Spleen (tissue), 7 donors: ENCODE results near the gene PYHIN1.

Source experiments
- CTCF ChIP-seq, 11 experiments: fragments of 200-600 bp in 7 of 11; fragments of 450-650 bp in 4 of 11; sonication (generic) in 4 of 11; IDR thresholded peaks in 8 of 11; conservative IDR thresholded peaks in 3 of 11; 1 replicate in 7 of 11; 2 replicates in 4 of 11; pipeline versions ENCODE4 v1.4.0 to v1.8.0; 2016 to 2021; ENCODE audit warnings: antibody characterized with exemption in 11 of 11, inconsistent platforms in 4 of 11, mild to moderate bottlenecking in 1 of 11
- POLR2A ChIP-seq, 3 donors: fragments of 450-650 bp; IDR thresholded peaks; one replicate each; pipeline ENCODE4 v1.5.1; 2017; ENCODE audit warnings: antibody characterized with exemption in 3 of 3, mild to moderate bottlenecking in 1 of 3
- donor health status: DM: no; HTN: no; CAD: no; lungs with moderate emphysema.
- donor health status: DM: no; HTN: no; CAD: no.
- donor health status: DM: no; HTN: no; CAD: no.

DNA sequence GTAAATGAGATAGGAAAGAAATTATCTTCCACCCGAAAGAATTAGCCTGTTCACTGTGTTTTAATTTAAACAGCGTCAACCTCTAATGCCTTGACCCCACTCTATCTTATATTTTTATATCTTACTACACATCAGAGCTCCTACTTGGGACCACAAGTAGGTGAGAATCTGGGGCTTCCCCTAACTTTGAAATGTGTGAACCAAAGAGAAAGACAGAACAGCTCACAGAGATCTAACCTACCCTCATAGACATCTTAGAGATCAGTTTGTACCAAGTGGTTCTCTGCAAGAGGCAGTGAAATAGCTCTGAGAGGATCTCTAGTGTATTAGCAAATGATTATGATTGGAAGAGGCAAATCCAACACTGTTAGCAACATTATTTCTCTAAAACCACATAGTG lies 47.4 kb downstream of the PYHIN1 start:
- no peak for TF ChIP-seq CTCF (IDR thresholded peaks at IDR 0.05 in 8 of 11, conservative IDR thresholded peaks at IDR 0.05 in 3 of 11)
- no peak for TF ChIP-seq POLR2A (IDR thresholded peaks at IDR 0.05)
